ENCODE results near the gene FBXO44. TPM values are rescaled to one million over a fixed set of nuclear protein-coding genes. Genes with fewer than 3 reads are reported as not detected.

FBXO44 gene
- polyA plus RNA-seq, 3 donors = 1.5 to 17.8 (median 2.0) TPM

GRCh38 chr1:11712285-11712684 lies 57.6 kb downstream of the FBXO44 start:
- no peak overlapping the region for H3K9ac ChIP-seq (ENCODE audit: insufficient read depth, low read length, poor library complexity, severe bottlenecking)
- H3K4me3 ChIP-seq (replicated peaks in 1 of 3; ENCODE audit: low read depth in 2 of 3, low read length in 3 of 3) = no peak overlapping the region
- Mint-ChIP-seq H3K36me3 (no peaks in the 10 kb centered on the region), H3K4me3 (no peak overlapping the region), H3K27ac (no peak overlapping the region), H3K4me1 (peaks cover 4% of the 10 kb centered on the region), H3K9me3 (no peaks in the 10 kb centered on the region), H3K27me3 (ENCODE audit: low read depth in 3 of 3) (peaks cover 8 to 21% (median 18%) of the 10 kb centered on the region in 3 donors)
- no peak overlapping the region for H3K4me2 ChIP-seq (replicated peaks; ENCODE audit: extremely low read depth, low read length, poor library complexity, severe bottlenecking)
- no peak overlapping the region for H2AFZ ChIP-seq (ENCODE audit: insufficient read depth, low read depth, low read length, poor library complexity, severe bottlenecking)
- no peak for DNase-seq
- no peaks in the 10 kb centered on the region for H3K79me2 ChIP-seq (ENCODE audit: insufficient read depth, low read length)
- no peaks in the 10 kb centered on the region for H3K27me3 ChIP-seq (ENCODE audit: control insufficient read depth in 2 of 2, insufficient read depth in 2 of 2, low read length in 2 of 2)
- TF ChIP-seq, protein P1, sequence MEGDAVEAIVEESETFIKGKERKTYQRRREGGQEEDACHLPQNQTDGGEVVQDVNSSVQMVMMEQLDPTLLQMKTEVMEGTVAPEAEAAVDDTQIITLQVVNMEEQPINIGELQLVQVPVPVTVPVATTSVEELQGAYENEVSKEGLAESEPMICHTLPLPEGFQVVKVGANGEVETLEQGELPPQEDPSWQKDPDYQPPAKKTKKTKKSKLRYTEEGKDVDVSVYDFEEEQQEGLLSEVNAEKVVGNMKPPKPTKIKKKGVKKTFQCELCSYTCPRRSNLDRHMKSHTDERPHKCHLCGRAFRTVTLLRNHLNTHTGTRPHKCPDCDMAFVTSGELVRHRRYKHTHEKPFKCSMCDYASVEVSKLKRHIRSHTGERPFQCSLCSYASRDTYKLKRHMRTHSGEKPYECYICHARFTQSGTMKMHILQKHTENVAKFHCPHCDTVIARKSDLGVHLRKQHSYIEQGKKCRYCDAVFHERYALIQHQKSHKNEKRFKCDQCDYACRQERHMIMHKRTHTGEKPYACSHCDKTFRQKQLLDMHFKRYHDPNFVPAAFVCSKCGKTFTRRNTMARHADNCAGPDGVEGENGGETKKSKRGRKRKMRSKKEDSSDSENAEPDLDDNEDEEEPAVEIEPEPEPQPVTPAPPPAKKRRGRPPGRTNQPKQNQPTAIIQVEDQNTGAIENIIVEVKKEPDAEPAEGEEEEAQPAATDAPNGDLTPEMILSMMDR (IDR thresholded peaks at IDR 0.05) = no peak
- no peaks in the 10 kb centered on the region for H3K9me3 ChIP-seq (replicated peaks in 1 of 2; ENCODE audit: control insufficient read depth in 1 of 2, insufficient read depth in 1 of 2, low read length in 2 of 2)
- H3K36me3 ChIP-seq (replicated peaks in 1 of 2; ENCODE audit: control insufficient read depth in 1 of 2, insufficient read depth in 2 of 2, low read length in 2 of 2) = no peaks in the 10 kb centered on the region
- no peaks in the 10 kb centered on the region for H4K20me1 ChIP-seq (ENCODE audit: insufficient read depth, low read length)
- WGBS (ENCODE audit: insufficient coverage) = 92% methylated on average over 5 of the region's 8 CpGs
- no peak overlapping the region for H3K27ac ChIP-seq (ENCODE audit: low read depth in 1 of 2, low read length in 2 of 2)
- H3K4me1 ChIP-seq (ENCODE audit: control insufficient read depth in 1 of 2, insufficient read depth in 2 of 2, low read length in 2 of 2) = no peaks in the 10 kb centered on the region
- intact Hi-C loops (cut with micrococcal nuclease) = no loop called here

Other genes starting within 250 kb of the FBXO44 start
- gene DISP3, start 175.7 kb upstream of the FBXO44 start, polyA plus RNA-seq = under 1 TPM in 1 of 3 donors, not detected in 2; 0.01 TPM
- gene FBXO2, start 448 bp upstream of the FBXO44 start, polyA plus RNA-seq = under 1 TPM in 1 of 3 donors, not detected in 2; 0.08 TPM
- 10 to 100 TPM; 28.5 to 45.9 (median 45.7) TPM for gene FBXO6, start 9.3 kb downstream of the FBXO44 start, polyA plus RNA-seq
- 10 to 100 TPM; 50.4 to 71.3 (median 57.8) TPM for gene MAD2L2, start 26.3 kb downstream of the FBXO44 start, polyA plus RNA-seq
- gene DRAXIN, start 36.8 kb downstream of the FBXO44 start, polyA plus RNA-seq = under 1 TPM; 0.14 to 0.27 (median 0.18) TPM
- gene AGTRAP, start 81.3 kb downstream of the FBXO44 start, polyA plus RNA-seq = 100 to 1,000 TPM; 420 to 938 (median 842) TPM
- under 1 TPM in 1 of 3 donors, not detected in 2; 0.05 TPM for gene C1orf167, start 107.3 kb downstream of the FBXO44 start, polyA plus RNA-seq
- gene MTHFR, start 151.1 kb downstream of the FBXO44 start, polyA plus RNA-seq = 10 to 100 TPM in 1 of 3 donors, 1 to 10 TPM in 2; 4.5 to 41.9 (median 8.5) TPM
- 10 to 100 TPM in 1 of 3 donors, 1 to 10 TPM in 2; 3.8 to 37.1 (median 4.2) TPM for gene CLCN6, start 151.3 kb downstream of the FBXO44 start, polyA plus RNA-seq
- gene NPPA, start 192.9 kb downstream of the FBXO44 start, polyA plus RNA-seq = not detected
- not detected for gene NPPB, start 204.1 kb downstream of the FBXO44 start, polyA plus RNA-seq